SJSA1 (cell line): ENCODE data around the gene SHC4. TPM values are rescaled to one million over a fixed set of nuclear protein-coding genes. Genes with fewer than 3 reads are reported as not detected.

Experiments used
- DNase-seq, 2 experiments: peaks; one replicate each; pipeline ENCODE4 v3.0.0-alpha.2; 2015 to 2020; ENCODE audit warnings: low spot score in 2 of 2, low read depth in 1 of 2
- H3K27ac ChIP-seq: fragments of 250-450 bp; sonication (Bioruptor Pico); 2 replicates; pipeline ENCODE4 v1.5.1; 2020; ENCODE audit warnings: mild to moderate bottlenecking, moderate library complexity
- H3K27me3 ChIP-seq: fragments of 250-450 bp; sonication (Bioruptor Pico); replicated peaks from 2 replicates; pipeline ENCODE4 v1.5.1; 2020; ENCODE audit warnings: mild to moderate bottlenecking, moderate library complexity
- H3K36me3 ChIP-seq: fragments of 250-450 bp; sonication (Bioruptor Pico); 2 replicates; pipeline ENCODE4 v1.5.1; 2020; ENCODE audit warnings: mild to moderate bottlenecking
- H3K4me1 ChIP-seq: fragments of 250-450 bp; sonication (Bioruptor Pico); replicated peaks from 2 replicates; pipeline ENCODE4 v1.6.1; 2021; ENCODE audit warnings: mild to moderate bottlenecking
- H3K4me3 ChIP-seq: fragments of 250-450 bp; sonication (Bioruptor Pico); 2 replicates; pipeline ENCODE4 v1.5.1; 2020; ENCODE audit warnings: mild to moderate bottlenecking
- H3K9me3 ChIP-seq: fragments of 250-450 bp; sonication (Bioruptor Pico); replicated peaks from 2 replicates; pipeline ENCODE4 v1.5.1; 2020; ENCODE audit warnings: mild to moderate bottlenecking
- total RNA-seq: library from RNA; depleted of rRNA; stranded (reverse); fragments of >200 nt; shearing (Covaris generic); gene quantifications from 2 replicates; pipeline ENCODE4 v1.2.3, GENCODE V29; 2014; rRNA removed

SHC4 gene
- total RNA-seq, 1 experiment from 2014 or later = 2.9 TPM

GRCh38 chr15:48775546-48775945 lies 188.2 kb downstream of the SHC4 start:
- DNase-seq = no peak
- H3K4me1 ChIP-seq = peaks cover 18% of the 10 kb centered on the region
- peaks cover 42% of the 10 kb centered on the region for H3K36me3 ChIP-seq
- H3K4me3 ChIP-seq = no peak overlapping the region
- H3K27me3 ChIP-seq = no peaks in the 10 kb centered on the region
- H3K27ac ChIP-seq = peak overlapping the region; percentile 9; the same call in 1 of the 2 replicates
- no peaks in the 10 kb centered on the region for H3K9me3 ChIP-seq

- H3K36me3 ChIP-seq = peaks cover 40% of the 10 kb centered on the region
- H3K27me3 ChIP-seq = no peaks in the 10 kb centered on the region
- H3K4me3 ChIP-seq = no peak overlapping the region
- peak in 1 of 2 experiments; percentile 43 for DNase-seq
- H3K4me1 ChIP-seq = peaks cover 18% of the 10 kb centered on the region
- peak overlapping the region; percentile 9; the same call in 1 of the 2 replicates for H3K27ac ChIP-seq
- H3K9me3 ChIP-seq = no peaks in the 10 kb centered on the region
These were observed 189.2 kb downstream of the SHC4 start for GRCh38 chr15:48774484-48774883.

Other genes with a start within 250 kb of the SHC4 start
- 16.6 and 19.5 TPM in 2 replicates for gene CEP152, start 152.8 kb downstream of the SHC4 start, total RNA-seq
- 378 and 579 TPM in 2 replicates for gene EID1, start 85.8 kb downstream of the SHC4 start, total RNA-seq
- gene SECISBP2L, start 82.5 kb upstream of the SHC4 start, total RNA-seq = 19.7 and 28.5 TPM in 2 replicates
- gene COPS2, start 191.7 kb upstream of the SHC4 start, total RNA-seq = 49.8 and 76.0 TPM in 2 replicates
- 32.1 and 32.3 TPM in 2 replicates for gene GALK2, start 206.3 kb upstream of the SHC4 start, total RNA-seq